Measurements from ENCODE around the gene SPTLC2.

The SPTLC2 gene

DNA sequence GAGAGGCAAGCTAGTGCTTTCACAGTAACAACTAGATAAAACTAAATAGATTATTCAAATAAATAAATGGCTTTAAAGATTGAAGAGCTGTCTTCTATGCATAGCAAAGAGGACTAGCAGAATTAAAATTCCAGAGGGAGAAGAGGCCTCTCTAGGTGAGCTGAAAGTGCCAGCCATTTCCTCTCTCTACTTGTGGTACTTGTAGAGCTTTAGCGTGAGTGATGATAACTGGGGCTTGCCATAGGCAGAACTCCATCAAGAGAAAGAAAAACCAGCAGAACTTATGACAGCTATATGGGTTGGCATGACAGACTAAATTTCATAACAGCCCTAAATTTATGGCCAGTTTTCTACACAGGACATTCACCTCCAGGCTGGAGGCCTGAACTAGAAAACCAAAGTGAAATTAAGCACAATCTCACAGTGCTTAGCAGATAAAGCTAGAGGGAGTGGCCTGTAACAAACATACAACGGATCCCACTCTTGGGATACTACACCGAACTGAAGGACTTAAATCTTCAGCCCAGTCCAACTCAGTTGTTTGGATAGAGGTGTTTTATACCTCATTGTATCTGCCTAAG is 11.0 kb downstream of the SPTLC2 start:
- H2AFZ ChIP-seq (ENCODE audit: low read length), result no peak overlapping the region
- peaks cover 85% of the 10 kb centered on the region for H3K79me2 ChIP-seq (ENCODE audit: insufficient read depth, low read length)
- peaks cover 9% of the 10 kb centered on the region for H4K20me1 ChIP-seq (ENCODE audit: insufficient read depth, low read length, poor library complexity, severe bottlenecking)
- H3K4me3 ChIP-seq (ENCODE audit: low read length, poor library complexity, severe bottlenecking), result no peak overlapping the region
- no peak overlapping the region for H3K9ac ChIP-seq (ENCODE audit: low read depth, low read length, poor library complexity, severe bottlenecking)
- peaks cover 18% of the 10 kb centered on the region for H3K4me1 ChIP-seq (ENCODE audit: insufficient read depth, low read length, poor library complexity, severe bottlenecking)
- no peak for TF ChIP-seq EZH2phosphoT487 (IDR thresholded peaks at IDR 0.05; ENCODE audit: borderline replicate concordance)
- TF ChIP-seq, protein P1, sequence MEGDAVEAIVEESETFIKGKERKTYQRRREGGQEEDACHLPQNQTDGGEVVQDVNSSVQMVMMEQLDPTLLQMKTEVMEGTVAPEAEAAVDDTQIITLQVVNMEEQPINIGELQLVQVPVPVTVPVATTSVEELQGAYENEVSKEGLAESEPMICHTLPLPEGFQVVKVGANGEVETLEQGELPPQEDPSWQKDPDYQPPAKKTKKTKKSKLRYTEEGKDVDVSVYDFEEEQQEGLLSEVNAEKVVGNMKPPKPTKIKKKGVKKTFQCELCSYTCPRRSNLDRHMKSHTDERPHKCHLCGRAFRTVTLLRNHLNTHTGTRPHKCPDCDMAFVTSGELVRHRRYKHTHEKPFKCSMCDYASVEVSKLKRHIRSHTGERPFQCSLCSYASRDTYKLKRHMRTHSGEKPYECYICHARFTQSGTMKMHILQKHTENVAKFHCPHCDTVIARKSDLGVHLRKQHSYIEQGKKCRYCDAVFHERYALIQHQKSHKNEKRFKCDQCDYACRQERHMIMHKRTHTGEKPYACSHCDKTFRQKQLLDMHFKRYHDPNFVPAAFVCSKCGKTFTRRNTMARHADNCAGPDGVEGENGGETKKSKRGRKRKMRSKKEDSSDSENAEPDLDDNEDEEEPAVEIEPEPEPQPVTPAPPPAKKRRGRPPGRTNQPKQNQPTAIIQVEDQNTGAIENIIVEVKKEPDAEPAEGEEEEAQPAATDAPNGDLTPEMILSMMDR (conservative IDR thresholded peaks at IDR 0.05; ENCODE audit: low read length), result no peak
- H3K36me3 ChIP-seq (ENCODE audit: insufficient read depth, low read length), result peaks cover 6% of the 10 kb centered on the region; the same call in 1 of the 2 replicates
- H3K4me2 ChIP-seq (ENCODE audit: low read depth, low read length, poor library complexity, severe bottlenecking), result no peak overlapping the region
- no peaks in the 10 kb centered on the region for H3K27me3 ChIP-seq (ENCODE audit: insufficient read depth, low read length, poor library complexity, severe bottlenecking)
- no peaks in the 10 kb centered on the region for H3K9me2 ChIP-seq (replicated peaks; ENCODE audit: low read depth, low read length)
- H3K9me3 ChIP-seq (ENCODE audit: insufficient read depth, low read depth, low read length), result peaks cover 3% of the 10 kb centered on the region; the same call in 1 of the 2 replicates
- H3F3A ChIP-seq (ENCODE audit: low read depth), result no peaks in the 10 kb centered on the region

DNA sequence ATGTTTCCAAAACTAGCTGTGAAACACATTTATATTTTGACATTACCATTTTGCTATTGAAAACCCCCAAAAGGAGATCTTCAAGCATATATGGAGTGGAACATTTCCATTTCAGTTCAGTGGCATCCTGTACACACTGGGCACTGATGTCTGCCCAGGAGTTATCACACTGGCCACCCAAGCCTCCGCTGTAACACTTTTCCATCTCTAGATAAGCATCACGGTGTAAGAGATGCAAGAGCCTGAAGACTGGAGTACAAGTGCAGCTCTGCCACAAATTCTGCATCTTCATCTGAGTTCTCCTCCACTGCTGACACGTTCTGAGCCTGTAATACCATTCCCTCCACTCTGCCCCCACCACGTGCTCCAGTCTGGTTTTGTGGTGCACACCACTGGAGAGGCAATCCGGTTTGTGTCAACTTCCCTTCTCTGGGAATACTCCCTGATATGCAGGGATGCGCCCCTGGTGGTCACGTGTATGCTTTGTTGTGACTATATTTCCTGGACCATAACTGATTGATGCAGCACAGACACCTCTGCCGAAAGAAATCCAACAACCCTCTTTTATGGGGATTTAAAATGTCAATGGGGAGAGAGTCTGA is 12.7 kb downstream of the SPTLC2 start:
- Histone ChIP-seq H3K9me3 (ENCODE audit: insufficient read depth, low read depth, low read length) (peaks cover 3% of the 10 kb centered on the region; the same call in 1 of the 2 replicates), H3K79me2 (ENCODE audit: insufficient read depth, low read length) (peaks cover 85% of the 10 kb centered on the region), H4K20me1 (ENCODE audit: insufficient read depth, low read length, poor library complexity, severe bottlenecking) (peaks cover 18% of the 10 kb centered on the region), H3K36me3 (ENCODE audit: insufficient read depth, low read length) (peaks cover 6% of the 10 kb centered on the region; the same call in 1 of the 2 replicates), H3K9me2 (replicated peaks; ENCODE audit: low read depth, low read length) (no peaks in the 10 kb centered on the region), H3K4me2 (ENCODE audit: low read depth, low read length, poor library complexity, severe bottlenecking) (no peak overlapping the region), H3K9ac (ENCODE audit: low read depth, low read length, poor library complexity, severe bottlenecking) (no peak overlapping the region), H2AFZ (ENCODE audit: low read length) (no peak overlapping the region), H3F3A (ENCODE audit: low read depth) (no peaks in the 10 kb centered on the region), H3K4me3 (ENCODE audit: low read length, poor library complexity, severe bottlenecking) (no peak overlapping the region), H3K4me1 (ENCODE audit: insufficient read depth, low read length, poor library complexity, severe bottlenecking) (peaks cover 23% of the 10 kb centered on the region), H3K27me3 (ENCODE audit: insufficient read depth, low read length, poor library complexity, severe bottlenecking) (no peaks in the 10 kb centered on the region)
- TF ChIP-seq, protein P1 (conservative IDR thresholded peaks at IDR 0.05; ENCODE audit: low read length), result no peak; the same call in 1 of the 2 replicates
- TF ChIP-seq EZH2phosphoT487 (IDR thresholded peaks at IDR 0.05; ENCODE audit: borderline replicate concordance), result no peak

DNA sequence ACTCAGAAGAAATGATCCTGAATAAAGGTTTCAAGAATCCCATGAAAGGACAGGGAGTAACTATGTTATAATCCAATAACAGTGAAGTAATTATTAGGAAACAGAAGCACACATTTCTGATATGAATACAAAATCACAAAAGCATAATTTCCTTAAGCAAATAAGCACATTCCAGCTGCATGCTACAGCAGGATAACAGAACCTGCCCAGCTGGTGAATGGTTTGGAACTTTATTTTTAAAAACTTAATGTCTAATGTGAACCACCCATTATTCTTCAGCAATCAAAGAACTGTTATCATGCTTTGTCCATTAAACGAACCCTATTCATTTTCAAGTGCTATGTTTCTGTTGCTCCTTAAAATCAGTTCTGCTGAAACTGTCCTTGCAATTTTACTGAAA is 13.4 kb downstream of the SPTLC2 start:
- H3K79me2 ChIP-seq (ENCODE audit: insufficient read depth, low read length), result peaks cover 87% of the 10 kb centered on the region

More for the DNA sequence above, 13.4 kb downstream of the SPTLC2 start:
- no peak overlapping the region for H3K4me3 ChIP-seq (ENCODE audit: low read length, poor library complexity, severe bottlenecking)
- peaks cover 6% of the 10 kb centered on the region; the same call in 1 of the 2 replicates for H3K36me3 ChIP-seq (ENCODE audit: insufficient read depth, low read length)
- TF ChIP-seq EZH2phosphoT487 (IDR thresholded peaks at IDR 0.05; ENCODE audit: borderline replicate concordance), result no peak
- TF ChIP-seq, protein P1 (conservative IDR thresholded peaks at IDR 0.05; ENCODE audit: low read length), result no peak
- H3K27me3 ChIP-seq (ENCODE audit: insufficient read depth, low read length, poor library complexity, severe bottlenecking), result no peaks in the 10 kb centered on the region
- H4K20me1 ChIP-seq (ENCODE audit: insufficient read depth, low read length, poor library complexity, severe bottlenecking), result peaks cover 18% of the 10 kb centered on the region
- H2AFZ ChIP-seq (ENCODE audit: low read length), result no peak overlapping the region
- peaks cover 3% of the 10 kb centered on the region; the same call in 1 of the 2 replicates for H3K9me3 ChIP-seq (ENCODE audit: insufficient read depth, low read depth, low read length)
- H3K4me1 ChIP-seq (ENCODE audit: insufficient read depth, low read length, poor library complexity, severe bottlenecking), result peaks cover 24% of the 10 kb centered on the region
- H3K9ac ChIP-seq (ENCODE audit: low read depth, low read length, poor library complexity, severe bottlenecking), result no peak overlapping the region
- no peaks in the 10 kb centered on the region for H3F3A ChIP-seq (ENCODE audit: low read depth)
- H3K4me2 ChIP-seq (ENCODE audit: low read depth, low read length, poor library complexity, severe bottlenecking), result no peak overlapping the region
- no peaks in the 10 kb centered on the region for H3K9me2 ChIP-seq (replicated peaks; ENCODE audit: low read depth, low read length)
